HG03571 (cell line): ENCODE data around the gene FDCSP.
"Not testable (repeated sequence)": the region's sequence is repeated elsewhere in the genome, so short reads cannot be mapped to it uniquely, and the experiment has no call there.

Experiments
- ATAC-seq: cut with Tn5 transposase; IDR thresholded peaks from one replicate; pipeline ENCODE4 v1.9.1; 2021; ENCODE audit not compliant: unreplicated experiment

The FDCSP gene

GRCh38 chr4:70239131-70239883 is 13.4 kb downstream of the FDCSP start:
- ATAC-seq: no peak

- no peak for ATAC-seq
Measured at GRCh38 chr4:70239884-70240591, 14.1 kb downstream of the FDCSP start.

- not testable (repeated sequence) for ATAC-seq
Measured at GRCh38 chr4:70242297-70242696, 16.4 kb downstream of the FDCSP start, which contains the start of gene CSN3. Gene CSN3 (plus strand): TSS chr4:70242597. CDS start chr4:70244820, 2,223 bp downstream.

- no peak for ATAC-seq
Measured at GRCh38 chr4:70243091-70243490, 17.2 kb downstream of the FDCSP start.

GRCh38 chr4:70251250-70251944 is 25.5 kb downstream of the FDCSP start:
- ATAC-seq: no peak

- ATAC-seq: no peak
Measured at GRCh38 chr4:70251945-70252277, 26.0 kb downstream of the FDCSP start.

GRCh38 chr4:70269674-70270073 is 43.8 kb downstream of the FDCSP start:
- no peak for ATAC-seq

GRCh38 chr4:70277121-70277520 is 51.2 kb downstream of the FDCSP start:
- ATAC-seq: no peak

- ATAC-seq: no peak
Measured at GRCh38 chr4:70280567-70280966, 54.6 kb downstream of the FDCSP start.
